GM12878 (cell line): Measurements from ENCODE around the gene MPC1. TPM values are rescaled to one million over a fixed set of nuclear protein-coding genes. Genes with fewer than 3 reads are reported as not detected.
"Not testable (repeated sequence)": the region's sequence is repeated elsewhere in the genome, so short reads cannot be mapped to it uniquely, and the experiment has no call there.

Source experiments
- ATAC-seq: fragments of 200-7000 bp; cut with Tn5 transposase; 3 replicates; pipeline ENCODE4 v1.9.1; 2020; ENCODE audit warnings: mild to moderate bottlenecking, moderate library complexity
- BruUV-seq: library from RNA; stranded (reverse); fragments of 400-500 nt; replicated peaks from 2 replicates; lab custom pipeline; 2021; lab: Mats Ljungman, UMichigan
- CTCF ChIA-PET: fragments of 300-600 bp; sonication (Branson Sonifier 250); formaldehyde crosslinking; extraction: SDS; loops from one replicate; lab custom pipeline; 2021; ENCODE audit warnings: inconsistent platforms; lab: Yijun Ruan, JAX
- POLR2A ChIA-PET: fragments of 350-600 bp; formaldehyde crosslinking; extraction: SDS; loops from one replicate; lab custom pipeline; 2021; ENCODE audit warnings: inconsistent platforms; lab: Charles Lee
- RAD21 ChIA-PET: fragments of 300-600 bp; sonication (Branson Sonifier 250); formaldehyde crosslinking; loops from one replicate; lab custom pipeline; 2023; ENCODE audit warnings: antibody characterized with exemption; ENCODE audit not compliant: unreplicated experiment; lab: Charles Lee
- SMC1A ChIA-PET: fragments of 300-600 bp; sonication (Branson Sonifier 250); formaldehyde crosslinking; loops from one replicate; lab custom pipeline; 2023; ENCODE audit not compliant: unreplicated experiment, uncharacterized antibody; lab: Charles Lee
- DNase-seq: peaks from one replicate; pipeline ENCODE4 v3.0.0-alpha.2; 2011; ENCODE audit warnings: low read depth, low spot score
- FAIRE-seq: peaks from 3 replicates; lab custom pipeline; 2011; peaks lifted over from hg19 to GRCh38; lab: Jason Lieb, UNC
- H2AFZ ChIP-seq: 2 replicates; pipeline ENCODE4 v1.6.0; 2011; ENCODE audit warnings: low read depth, low read length, control low read depth; ENCODE audit not compliant: control insufficient read depth
- H3K27ac ChIP-seq: 2 replicates; pipeline ENCODE4 v1.5.1; 2011; ENCODE audit warnings: control low read depth; ENCODE audit not compliant: control insufficient read depth, insufficient read depth
- H3K27me3 ChIP-seq, 2 experiments: replicated peaks in 1 of 2; 2 replicates each; pipeline versions ENCODE4 v1.6.0 to v1.6.1; 2011; ENCODE audit warnings: low read length in 1 of 2; ENCODE audit not compliant: control insufficient read depth in 2 of 2, insufficient read depth in 2 of 2
- H3K36me3 ChIP-seq, 2 experiments: 2 replicates each; pipeline ENCODE4 v1.5.1; 2011; ENCODE audit warnings: low read length in 1 of 2; ENCODE audit not compliant: control insufficient read depth in 2 of 2, insufficient read depth in 2 of 2
- H3K4me1 ChIP-seq: 2 replicates; pipeline ENCODE4 v1.6.1; 2011; ENCODE audit warnings: mild to moderate bottlenecking, low read length, moderate library complexity, mixed read lengths; ENCODE audit not compliant: control insufficient read depth, insufficient read depth
- H3K4me2 ChIP-seq: 2 replicates; pipeline ENCODE4 v1.6.0; 2011; ENCODE audit warnings: control low read depth; ENCODE audit not compliant: control insufficient read depth, insufficient read depth
- H3K4me3 ChIP-seq: fragments of 200-600 bp; sonication (generic); 2 replicates; pipeline ENCODE4 v1.5.1; 2016
- H3K79me2 ChIP-seq: 2 replicates; pipeline ENCODE4 v1.6.0; 2011; ENCODE audit warnings: low read length; ENCODE audit not compliant: control insufficient read depth, insufficient read depth
- H3K9ac ChIP-seq: 2 replicates; pipeline ENCODE4 v1.8.0; 2011; ENCODE audit warnings: low read length, control low read depth, mixed read lengths; ENCODE audit not compliant: control insufficient read depth, insufficient read depth
- H3K9me3 ChIP-seq: replicated peaks from 3 replicates; pipeline ENCODE4 v1.5.1; 2011; ENCODE audit warnings: mild to moderate bottlenecking, low read length; ENCODE audit not compliant: control insufficient read depth, insufficient read depth
- H4K20me1 ChIP-seq: 2 replicates; pipeline ENCODE4 v1.6.0; 2011; ENCODE audit not compliant: control insufficient read depth, insufficient read depth
- BHLHE40 ChIP-seq, 2 experiments: fragments of 450-650 bp in 1 of 2; IDR thresholded peaks; 2 replicates each; pipeline ENCODE4 v1.6.1; 2011 to 2017; ENCODE audit warnings: low read depth in 2 of 2, borderline replicate concordance in 1 of 2, improper control_type of control experiment in 1 of 2, low read length in 1 of 2, mild to moderate bottlenecking in 1 of 2
- CTCF ChIP-seq, 3 experiments: IDR thresholded peaks in 2 of 3; conservative IDR thresholded peaks in 1 of 3; 2 replicates each; pipeline ENCODE4 v1.5.1; 2011; ENCODE audit warnings: low read depth in 3 of 3, low read length in 3 of 3, mild to moderate bottlenecking in 3 of 3, control low read depth in 2 of 3, moderate library complexity in 2 of 3, inconsistent platforms in 1 of 3, mixed read lengths in 1 of 3; ENCODE audit not compliant: control insufficient read depth in 2 of 3, insufficient read depth in 1 of 3; ENCODE audit errors: extremely low read depth in 1 of 3
- HSF1 ChIP-seq: fragments of 150-350 bp; IDR thresholded peaks from 2 replicates; pipeline ENCODE4 v1.6.1; 2014; ENCODE audit warnings: mild to moderate bottlenecking, low read depth, low read length
- POU2F2 ChIP-seq: IDR thresholded peaks from 3 replicates; pipeline ENCODE4 v1.6.1; 2011; ENCODE audit warnings: low read depth, mild to moderate bottlenecking, low read length, borderline replicate concordance
- RAD21 ChIP-seq: IDR thresholded peaks from 2 replicates; pipeline ENCODE4 v1.6.1; 2011; ENCODE audit warnings: mild to moderate bottlenecking, low read depth, low read length, moderate library complexity; ENCODE audit not compliant: insufficient read depth
- SMC3 ChIP-seq: IDR thresholded peaks from 2 replicates; pipeline ENCODE4 v1.6.1; 2011; ENCODE audit warnings: low read length, improper control_type of control experiment, borderline replicate concordance
- YY1 ChIP-seq: IDR thresholded peaks from 2 replicates; pipeline ENCODE4 v1.6.1; 2011; ENCODE audit warnings: low read depth, mild to moderate bottlenecking, low read length
- WGBS: methylation state at CpG from one replicate; pipeline ENCODE4 v1.1.6; 2016; ENCODE audit warnings: low lambda C conversion rate; ENCODE audit not compliant: insufficient replicate concordance, insufficient coverage; ENCODE audit errors: missing lambda C conversion rate; 5-methylcytosine and 5-hydroxymethylcytosine counted together
- in situ Hi-C: fragments of 300-500 bp; cut with MboI; formaldehyde crosslinking; loops from 9 replicates; pipeline ENCODE4 v1.14.3; 2018; ENCODE audit warnings: mixed read lengths
- intact Hi-C: fragments of 100-400 bp; cut with micrococcal nuclease; formaldehyde crosslinking; loops from one replicate; pipeline ENCODE4 v1.14.2; 2022; ENCODE audit not compliant: unreplicated experiment
- polyA plus RNA-seq, 11 experiments: library from polyadenylated mRNA; depleted of rRNA in 4 of 11; unstranded in 6 of 11; stranded (reverse) in 5 of 11; fragments of >200 nt; fragmentation: Nextera tagmentation in 4 of 11; fragmentation: Illumina TruSeq in 1 of 11; extraction: Ambion mirVana in 4 of 11; extraction: Trizol in 1 of 11; gene quantifications; 1 replicate in 1 of 11; 2 replicates in 10 of 11; pipeline versions ENCODE4 v1.2.1 to v1.2.3, GENCODE V29; 2011 to 2016; ENCODE audit warnings: inconsistent platforms in 2 of 11, missing spikeins in 2 of 11, low read depth in 1 of 11
- total RNA-seq, 4 experiments: library from RNA; depleted of rRNA in 3 of 4; stranded (reverse); fragments of >200 nt in 3 of 4; fragmentation: Illumina TruSeq in 1 of 4; extraction: Trizol in 1 of 4; gene quantifications; 2 replicates each; pipeline versions ENCODE4 v1.2.1 to v1.2.3, GENCODE V29; 2013 to 2021

MPC1 gene
- total and polyA plus RNA-seq, 10 of the 15 experiments (the other 5 are each of a cell fraction or from before 2014, with no cell fraction given): 53.2 to 177 (median 78.8) TPM

- ChIA-PET CTCF (interaction anchor here (0.5 to 12.2 kb wide), 38 partner anchors 9 to 515 kb away, joined by 3 to 317 read pairs (median 4); partner anchors contain the start of genes PRR18 and RPS6KA2), SMC1A (interaction anchor here (0.6 to 5.5 kb wide), 24 partner anchors 8 to 167 kb away, joined by 3 to 72 read pairs (median 5); partner anchors contain the start of gene PRR18), RAD21 (interaction anchor here (0.7 to 5.3 kb wide), 23 partner anchors 9 to 247 kb away, joined by 3 to 165 read pairs (median 5); partner anchors contain the start of gene PRR18), POLR2A (interaction anchor here (0.9 to 1.4 kb wide), 3 partner anchors 9 to 93 kb away, joined by 3 to 10 read pairs (median 3); partner anchors contain the start of gene PRR18)
- not testable (repeated sequence) for H3K36me3 ChIP-seq, H3K4me1 ChIP-seq, H3K9ac ChIP-seq, H3K79me2 ChIP-seq, BruUV-seq, H3K4me2 ChIP-seq, DNase-seq, H4K20me1 ChIP-seq, H3K27me3 ChIP-seq, H3K9me3 ChIP-seq, H3K4me3 ChIP-seq, H3K27ac ChIP-seq
- intact Hi-C loops: loop anchor here (1.0 to 10.0 kb wide), 5 partner anchors 87 to 513 kb away; no protein-coding TSS in a partner anchor
- ATAC-seq (peak; percentile 98), FAIRE-seq (peak; percentile 85)
- 26% methylated on average over 16 of the region's 16 CpGs for WGBS
- in situ Hi-C loops: loop anchor here (10.0 kb wide), 1 partner anchor 516 kb away; no protein-coding TSS in a partner anchor
- peak overlapping the region; percentile 13; the same call in 1 of the 2 replicates for H2AFZ ChIP-seq
- TF ChIP-seq POU2F2 (0 out of 3 replicates have a peak, but pooled peaks have one; percentile 22), CTCF (IDR thresholded peaks at IDR 0.05 in 2 of 3, conservative IDR thresholded peaks at IDR 0.05 in 1 of 3; ENCODE audit: control insufficient read depth in 2 of 3, extremely low read depth in 1 of 3, insufficient read depth in 1 of 3, low read depth in 3 of 3, low read length in 3 of 3) (peak; percentile 61 to 86 (median 78)), HSF1 (peak; percentile 52; the same call in 1 of the 2 replicates), BHLHE40 (IDR thresholded peaks at IDR 0.05; ENCODE audit: borderline replicate concordance in 1 of 2, low read depth in 2 of 2, low read length in 1 of 2) (peak in 1 of 2 experiments; percentile 18; a peak in 1 of 4 replicates), YY1 (peak; percentile 67), RAD21 (peak; percentile 93), SMC3 (peak; percentile 97)
These were observed 18.0 kb upstream of the MPC1 start for GRCh38 chr6:166400649-166401250.
